ENCODE measurements around the gene LRP1. TPM values are rescaled to one million over a fixed set of nuclear protein-coding genes. Genes with fewer than 3 reads are reported as not detected.

The LRP1 gene
- total RNA-seq, 2 experiments from 2014 or later: 6.6 to 8.5 TPM

GRCh38 chr12:57164454-57164853 lies 36.2 kb downstream of the LRP1 start:
- no peak for TF ChIP-seq CTCF (IDR thresholded peaks at IDR 0.05)
- ATAC-seq (ENCODE audit: poor library complexity): no peak
- POLR2A ChIA-PET: no interaction called here
- no peaks in the 10 kb centered on the region for H3K9me3 Mint-ChIP-seq
- CTCF ChIA-PET: no interaction called here
- no peak overlapping the region for H3K4me3 Mint-ChIP-seq
- peaks cover 4% of the 10 kb centered on the region for H3K36me3 Mint-ChIP-seq (ENCODE audit: low read depth)
- H3K4me1 Mint-ChIP-seq (ENCODE audit: low read depth): no peaks in the 10 kb centered on the region
- DNase-seq: no peak
- Histone ChIP-seq H3K4me3 (ENCODE audit: low read length) (no peak overlapping the region), H3K27ac (ENCODE audit: low read depth in 1 of 2, low read length in 2 of 2) (no peak overlapping the region), H3K36me3 (ENCODE audit: insufficient read depth, low read length) (no peaks in the 10 kb centered on the region), H3K9me3 (ENCODE audit: control insufficient read depth in 1 of 2, insufficient read depth in 1 of 2, low read length in 2 of 2) (no peaks in the 10 kb centered on the region), H3K4me1 (ENCODE audit: insufficient read depth, low read length) (no peaks in the 10 kb centered on the region), H3K27me3 (ENCODE audit: control insufficient read depth in 1 of 2, insufficient read depth in 2 of 2, low read length in 2 of 2) (no peaks in the 10 kb centered on the region)
- H3K27me3 Mint-ChIP-seq: no peaks in the 10 kb centered on the region
- intact Hi-C loops (cut with DNase I, micrococcal nuclease): no loop called here
- no peak overlapping the region for H3K27ac Mint-ChIP-seq

GRCh38 chr12:57164966-57165625 lies 36.8 kb downstream of the LRP1 start:
- ChIA-PET POLR2A (no interaction called here), CTCF (interaction anchor here (0.5 kb wide), 1 partner anchor 142 kb away, joined by 4 read pairs; no protein-coding TSS in a partner anchor)
- no peak overlapping the region for H3K27ac ChIP-seq (ENCODE audit: low read depth in 1 of 2, low read length in 2 of 2)
- no peaks in the 10 kb centered on the region for H3K9me3 Mint-ChIP-seq
- no peak overlapping the region for H3K4me3 ChIP-seq (ENCODE audit: low read length)
- H3K36me3 Mint-ChIP-seq (ENCODE audit: low read depth): peaks cover 4% of the 10 kb centered on the region
- no peaks in the 10 kb centered on the region for H3K27me3 Mint-ChIP-seq
- ATAC-seq (ENCODE audit: poor library complexity) (no peak), DNase-seq (no peak)
- H3K4me3 Mint-ChIP-seq: no peak overlapping the region
- intact Hi-C loops (cut with DNase I, micrococcal nuclease): no loop called here
- TF ChIP-seq CTCF (IDR thresholded peaks at IDR 0.05): no peak
- no peak overlapping the region for H3K27ac Mint-ChIP-seq
- H3K36me3 ChIP-seq (ENCODE audit: insufficient read depth, low read length): no peaks in the 10 kb centered on the region
- no peaks in the 10 kb centered on the region for H3K27me3 ChIP-seq (ENCODE audit: control insufficient read depth in 1 of 2, insufficient read depth in 2 of 2, low read length in 2 of 2)
- H3K4me1 Mint-ChIP-seq (ENCODE audit: low read depth): no peaks in the 10 kb centered on the region
- H3K4me1 ChIP-seq (ENCODE audit: insufficient read depth, low read length): no peaks in the 10 kb centered on the region
- H3K9me3 ChIP-seq (ENCODE audit: control insufficient read depth in 1 of 2, insufficient read depth in 1 of 2, low read length in 2 of 2): no peaks in the 10 kb centered on the region

- intact Hi-C loops (cut with DNase I, micrococcal nuclease): no loop called here
- Histone ChIP-seq H3K9me3 (ENCODE audit: control insufficient read depth in 1 of 2, insufficient read depth in 1 of 2, low read length in 2 of 2) (no peaks in the 10 kb centered on the region), H3K27me3 (ENCODE audit: control insufficient read depth in 1 of 2, insufficient read depth in 2 of 2, low read length in 2 of 2) (no peaks in the 10 kb centered on the region), H3K4me3 (ENCODE audit: low read length) (no peak overlapping the region), H3K36me3 (ENCODE audit: insufficient read depth, low read length) (no peaks in the 10 kb centered on the region), H3K27ac (ENCODE audit: low read depth in 1 of 2, low read length in 2 of 2) (no peak overlapping the region), H3K4me1 (ENCODE audit: insufficient read depth, low read length) (no peaks in the 10 kb centered on the region)
- no peak overlapping the region for H3K27ac Mint-ChIP-seq
- no peaks in the 10 kb centered on the region for H3K27me3 Mint-ChIP-seq
- ChIA-PET POLR2A (no interaction called here), CTCF (interaction anchor here (0.5 kb wide), 1 partner anchor 143 kb away, joined by 4 read pairs; no protein-coding TSS in a partner anchor)
- no peaks in the 10 kb centered on the region for H3K9me3 Mint-ChIP-seq
- peaks cover 4% of the 10 kb centered on the region for H3K36me3 Mint-ChIP-seq (ENCODE audit: low read depth)
- TF ChIP-seq CTCF (IDR thresholded peaks at IDR 0.05): no peak
- ATAC-seq (ENCODE audit: poor library complexity): no peak
- H3K4me1 Mint-ChIP-seq (ENCODE audit: low read depth): no peaks in the 10 kb centered on the region
- H3K4me3 Mint-ChIP-seq: no peak overlapping the region
- no peak for DNase-seq
Observed at GRCh38 chr12:57165741-57166140, 37.5 kb downstream of the LRP1 start.

Data from CD4-positive, alpha-beta T cell (primary cell).